GM11168 (cell line): ENCODE data around the gene PABPC4L.
"Not testable (repeated sequence)": the region's sequence is repeated elsewhere in the genome, so short reads cannot be mapped to it uniquely, and the experiment has no call there.

ENCODE experiments used
- in situ Hi-C: fragments of 300-500 bp; cut with MboI; formaldehyde crosslinking; loops from one replicate; pipeline ENCODE4 v1.12.0; 2022; ENCODE audit warnings: low sequenced_read_pairs; ENCODE audit not compliant: unreplicated experiment

The PABPC4L gene

GRCh38 chr4:134201216-134202161 lies at the start of gene PABPC4L:
Gene PABPC4L (minus strand): TSS chr4:134201789. CDS start chr4:134201019, 770 bp downstream.
- in situ Hi-C loops = no loop called here

GRCh38 chr4:134251322-134251721 lies 49.7 kb upstream of the PABPC4L start:
- in situ Hi-C loops = no loop called here

GRCh38 chr4:134243742-134244713 lies 42.4 kb upstream of the PABPC4L start:
- in situ Hi-C loops = no loop called here

GRCh38 chr4:134219043-134219442 lies 17.5 kb upstream of the PABPC4L start:
- in situ Hi-C loops = no loop called here

GRCh38 chr4:134216411-134216810 lies 14.8 kb upstream of the PABPC4L start:
- in situ Hi-C loops = no loop called here

GRCh38 chr4:134215620-134216344 lies 14.2 kb upstream of the PABPC4L start:
- in situ Hi-C loops = no loop called here

GRCh38 chr4:134207955-134208354 lies 6.4 kb upstream of the PABPC4L start:
- in situ Hi-C loops = not testable (repeated sequence)

- in situ Hi-C loops = no loop called here
Observed at GRCh38 chr4:134202166-134202956, 772 bp upstream of the PABPC4L start.

GRCh38 chr4:134200811-134201215 lies 776 bp downstream of the PABPC4L start:
- in situ Hi-C loops = no loop called here

GRCh38 chr4:134189949-134190348 lies 11.6 kb downstream of the PABPC4L start:
- in situ Hi-C loops = no loop called here

- in situ Hi-C loops = no loop called here
Observed at GRCh38 chr4:134189480-134189879, 12.1 kb downstream of the PABPC4L start.

GRCh38 chr4:134178706-134179105 lies 22.9 kb downstream of the PABPC4L start:
- in situ Hi-C loops = no loop called here

- in situ Hi-C loops = no loop called here
Observed at GRCh38 chr4:134174271-134174670, 27.3 kb downstream of the PABPC4L start.

GRCh38 chr4:134160211-134160610 lies 41.4 kb downstream of the PABPC4L start:
- in situ Hi-C loops = no loop called here

- in situ Hi-C loops = no loop called here
Observed at GRCh38 chr4:134154097-134154496, 47.5 kb downstream of the PABPC4L start.

GRCh38 chr4:134147941-134148340 lies 53.6 kb downstream of the PABPC4L start:
- in situ Hi-C loops = no loop called here
